HG03175 (cell line): Measurements from ENCODE around the gene USP17L30.
"Not testable (repeated sequence)": the region's sequence is repeated elsewhere in the genome, so short reads cannot be mapped to it uniquely, and the experiment has no call there.

Source experiments
- ATAC-seq: cut with Tn5 transposase; IDR thresholded peaks from one replicate; pipeline ENCODE4 v1.9.1; 2021; ENCODE audit warnings: mild to moderate bottlenecking, moderate library complexity; ENCODE audit not compliant: unreplicated experiment

Gene USP17L30

GRCh38 chr4:9362829-9363228 is at the start of gene USP17L30:
Gene USP17L30 (plus strand): TSS chr4:9363129. CDS start chr4:9363129, 0 bp downstream.
- not testable (repeated sequence) for ATAC-seq

- ATAC-seq, result not testable (repeated sequence)
Measured at GRCh38 chr4:9324191-9324590, 38.7 kb upstream of the USP17L30 start.

GRCh38 chr4:9324865-9325264 is 38.1 kb upstream of the USP17L30 start, which contains the start of gene USP17L24:
Gene USP17L24 (plus strand): TSS chr4:9325165. CDS start chr4:9325165, 0 bp downstream.
- not testable (repeated sequence) for ATAC-seq

GRCh38 chr4:9329611-9330010 is 33.3 kb upstream of the USP17L30 start, which contains the start of gene USP17L25:
Gene USP17L25 (plus strand): TSS chr4:9329911. CDS start chr4:9329911, 0 bp downstream.
- ATAC-seq, result not testable (repeated sequence)

GRCh38 chr4:9334358-9334757 is 28.6 kb upstream of the USP17L30 start, which contains the start of gene USP17L26:
Gene USP17L26 (plus strand): TSS chr4:9334658. CDS start chr4:9334658, 0 bp downstream.
- ATAC-seq, result not testable (repeated sequence)

- not testable (repeated sequence) for ATAC-seq
Measured at GRCh38 chr4:9339103-9339502, 23.8 kb upstream of the USP17L30 start, which contains the start of gene USP17L5. Gene USP17L5 (plus strand): TSS chr4:9339403. CDS start chr4:9339403, 0 bp downstream.

GRCh38 chr4:9343848-9344247 is 19.1 kb upstream of the USP17L30 start, which contains the start of gene USP17L27:
Gene USP17L27 (plus strand): TSS chr4:9344148. CDS start chr4:9344148, 0 bp downstream.
- not testable (repeated sequence) for ATAC-seq

GRCh38 chr4:9348593-9348992 is 14.3 kb upstream of the USP17L30 start, which contains the start of gene USP17L28:
Gene USP17L28 (plus strand): TSS chr4:9348893. CDS start chr4:9348893, 0 bp downstream.
- ATAC-seq, result not testable (repeated sequence)

GRCh38 chr4:9350866-9351265 is 12.1 kb upstream of the USP17L30 start:
- not testable (repeated sequence) for ATAC-seq

- not testable (repeated sequence) for ATAC-seq
Measured at GRCh38 chr4:9353338-9353737, 9.6 kb upstream of the USP17L30 start, which contains the start of gene USP17L29. Gene USP17L29 (plus strand): TSS chr4:9353638. CDS start chr4:9353638, 0 bp downstream.

- ATAC-seq, result not testable (repeated sequence)
Measured at GRCh38 chr4:9379881-9380280, 17.0 kb downstream of the USP17L30 start.

- not testable (repeated sequence) for ATAC-seq
Measured at GRCh38 chr4:9381012-9381534, 18.1 kb downstream of the USP17L30 start.

- no peak for ATAC-seq
Measured at GRCh38 chr4:9384126-9384525, 21.2 kb downstream of the USP17L30 start.

GRCh38 chr4:9389001-9389400 is 26.1 kb downstream of the USP17L30 start:
- not testable (repeated sequence) for ATAC-seq

- ATAC-seq, result not testable (repeated sequence)
Measured at GRCh38 chr4:9405774-9406173, 42.8 kb downstream of the USP17L30 start.

- not testable (repeated sequence) for ATAC-seq
Measured at GRCh38 chr4:9406491-9406890, 43.6 kb downstream of the USP17L30 start.

- ATAC-seq, result no peak
Measured at GRCh38 chr4:9409793-9410192, 46.9 kb downstream of the USP17L30 start.
